GM23338 (cell line): Measurements from ENCODE around the gene PARD3. TPM values are rescaled to one million over a fixed set of nuclear protein-coding genes. Genes with fewer than 3 reads are reported as not detected.

ENCODE experiments used
- ATAC-seq: fragments of 200-7000 bp; cut with Tn5 transposase; 3 replicates; pipeline ENCODE4 v1.9.1; 2020
- DNase-seq: peaks from one replicate; pipeline ENCODE4 v3.0.0-alpha.2; 2015; ENCODE audit warnings: low spot score
- H2AFZ ChIP-seq: fragments of 200-600 bp; sonication (generic); 2 replicates; pipeline ENCODE4 v1.8.0; 2016; ENCODE audit warnings: antibody characterized with exemption, mild to moderate bottlenecking, moderate library complexity
- H3F3A ChIP-seq: fragments of 200-600 bp; sonication (generic); replicated peaks from 2 replicates; pipeline ENCODE4 v1.8.0; 2017; ENCODE audit warnings: antibody characterized with exemption, mixed run types, low read depth
- H3K27ac ChIP-seq: fragments of 200-600 bp; sonication (generic); 2 replicates; pipeline ENCODE4 v1.6.1; 2016; ENCODE audit warnings: low read depth
- H3K27me3 ChIP-seq: fragments of 200-600 bp; sonication (generic); 2 replicates; pipeline ENCODE4 v1.8.0; 2016; ENCODE audit warnings: mild to moderate bottlenecking, mixed run types, moderate library complexity; ENCODE audit not compliant: insufficient read depth
- H3K36me3 ChIP-seq: fragments of 200-600 bp; sonication (generic); 2 replicates; pipeline ENCODE4 v1.8.0; 2016; ENCODE audit warnings: mild to moderate bottlenecking; ENCODE audit not compliant: insufficient read depth
- H3K4me1 ChIP-seq: fragments of 200-600 bp; sonication (generic); 2 replicates; pipeline ENCODE4 v1.8.0; 2016; ENCODE audit warnings: mild to moderate bottlenecking, moderate library complexity; ENCODE audit not compliant: insufficient read depth
- H3K4me2 ChIP-seq: fragments of 200-600 bp; sonication (generic); 2 replicates; pipeline ENCODE4 v1.7.1; 2017; ENCODE audit warnings: mixed run types
- H3K4me3 ChIP-seq: fragments of 200-600 bp; sonication (generic); 2 replicates; pipeline ENCODE4 v1.6.1; 2016; ENCODE audit warnings: mixed run types
- H3K79me2 ChIP-seq: fragments of 200-600 bp; sonication (generic); replicated peaks from 2 replicates; pipeline ENCODE4 v1.8.0; 2017; ENCODE audit warnings: mild to moderate bottlenecking; ENCODE audit not compliant: insufficient read depth
- H3K9me2 ChIP-seq: fragments of 200-600 bp; sonication (generic); 2 replicates; pipeline ENCODE4 v1.8.0; 2017; ENCODE audit not compliant: insufficient read depth
- H4K20me1 ChIP-seq: fragments of 200-600 bp; sonication (generic); replicated peaks from 2 replicates; pipeline ENCODE4 v1.8.0; 2017; ENCODE audit warnings: mild to moderate bottlenecking; ENCODE audit not compliant: insufficient read depth
- H3K27ac Mint-ChIP-seq: 2 replicates; pipeline ENCODE4 v1.8.0; 2020; ENCODE audit warnings: inconsistent platforms, mild to moderate bottlenecking, moderate library complexity, mixed read lengths
- H3K27me3 Mint-ChIP-seq: 3 replicates; pipeline ENCODE4 v1.8.0; 2022; ENCODE audit warnings: low read depth, mild to moderate bottlenecking, moderate library complexity, mixed read lengths, inconsistent platforms; ENCODE audit not compliant: insufficient read depth, poor library complexity
- H3K36me3 Mint-ChIP-seq: 3 replicates; pipeline ENCODE4 v1.8.0; 2021; ENCODE audit warnings: low read depth, mild to moderate bottlenecking, inconsistent platforms, moderate library complexity, mixed read lengths
- H3K4me1 Mint-ChIP-seq: 3 replicates; pipeline ENCODE4 v1.8.0; 2020; ENCODE audit warnings: mild to moderate bottlenecking, inconsistent platforms, mixed read lengths
- H3K4me3 Mint-ChIP-seq: 3 replicates; pipeline ENCODE4 v1.8.0; 2021; ENCODE audit warnings: moderate library complexity, mild to moderate bottlenecking, inconsistent platforms, mixed read lengths
- H3K9me3 Mint-ChIP-seq: 3 replicates; pipeline ENCODE4 v1.8.0; 2020; ENCODE audit warnings: moderate library complexity, mild to moderate bottlenecking, inconsistent platforms, mixed read lengths
- CREB1 ChIP-seq: fragments of 250-450 bp; sonication (Bioruptor Pico); IDR thresholded peaks from 2 replicates; pipeline ENCODE4 v1.5.0; 2020; ENCODE audit warnings: low read depth, mild to moderate bottlenecking, moderate library complexity
- EZH2 ChIP-seq: fragments of 200-600 bp; sonication (generic); IDR thresholded peaks from one replicate; pipeline ENCODE4 v1.8.0; 2017; ENCODE audit warnings: antibody characterized with exemption, mild to moderate bottlenecking, low read depth; ENCODE audit not compliant: unreplicated experiment
- EZH2phosphoT487 ChIP-seq: fragments of 200-600 bp; sonication (generic); IDR thresholded peaks from one replicate; pipeline ENCODE4 v1.8.1; 2018; ENCODE audit warnings: antibody characterized with exemption; ENCODE audit not compliant: unreplicated experiment
- JUNB ChIP-seq: IDR thresholded peaks from one replicate; pipeline ENCODE4 v1.6.1; 2016; ENCODE audit warnings: antibody characterized with exemption; ENCODE audit not compliant: unreplicated experiment
- NANOG ChIP-seq: IDR thresholded peaks from 2 replicates; pipeline ENCODE4 v1.6.1; 2016; ENCODE audit warnings: antibody characterized with exemption, borderline replicate concordance
- POLR2AphosphoS5 ChIP-seq: IDR thresholded peaks from 2 replicates; pipeline ENCODE4 v1.6.1; 2016; ENCODE audit warnings: antibody characterized with exemption, low read depth
- STAT1 ChIP-seq: IDR thresholded peaks from one replicate; pipeline ENCODE4 v1.6.1; 2016; ENCODE audit warnings: antibody characterized with exemption; ENCODE audit not compliant: unreplicated experiment
- ZNF114 ChIP-seq: fragments of 250-450 bp; sonication (Bioruptor Pico); IDR thresholded peaks from 2 replicates; pipeline ENCODE4 v1.5.0; 2020; ENCODE audit warnings: mild to moderate bottlenecking, moderate library complexity
- ZNF331 ChIP-seq: fragments of 250-450 bp; sonication (Bioruptor Pico); IDR thresholded peaks from 2 replicates; pipeline ENCODE4 v1.5.0; 2020; ENCODE audit warnings: low read depth, mild to moderate bottlenecking, moderate library complexity
- polyA plus RNA-seq: library from polyadenylated mRNA; unstranded; fragments of >200 nt; fragmentation: Nextera tagmentation; extraction: Ambion mirVana; gene quantifications from 2 replicates; pipeline ENCODE4 v1.2.1, GENCODE V29; 2016
- total RNA-seq: library from RNA; depleted of rRNA; stranded (reverse); fragments of >200 nt; shearing (Covaris generic); gene quantifications from 2 replicates; pipeline ENCODE4 v1.2.3, GENCODE V29; 2014
- TF ChIP-seq, protein P1 (sequence below): IDR thresholded peaks from one replicate; pipeline ENCODE4 v1.6.1; 2018; ENCODE audit warnings: antibody characterized with exemption; ENCODE audit not compliant: unreplicated experiment
- TF ChIP-seq, protein P2 (sequence below), 2 experiments: fragments of 200-600 bp in 1 of 2; sonication (generic) in 1 of 2; conservative IDR thresholded peaks; 2 replicates each; pipeline versions ENCODE4 v1.5.1 to v1.6.1; 2016 to 2017; ENCODE audit warnings: antibody characterized with exemption in 2 of 2, low read depth in 2 of 2, mild to moderate bottlenecking in 2 of 2, moderate library complexity in 1 of 2
- TF ChIP-seq, protein P3 (sequence below): IDR thresholded peaks from 2 replicates; pipeline ENCODE4 v1.6.1; 2016; ENCODE audit warnings: antibody characterized with exemption
- TF ChIP-seq, protein P4 (sequence below): fragments of 250-450 bp; sonication (Bioruptor Pico); IDR thresholded peaks from 2 replicates; pipeline ENCODE4 v1.5.0; 2020; ENCODE audit warnings: mild to moderate bottlenecking, moderate library complexity

The PARD3 gene
- total and polyA plus RNA-seq, 2 experiments from 2014 or later, result 30.2 to 51.4 TPM

DNA sequence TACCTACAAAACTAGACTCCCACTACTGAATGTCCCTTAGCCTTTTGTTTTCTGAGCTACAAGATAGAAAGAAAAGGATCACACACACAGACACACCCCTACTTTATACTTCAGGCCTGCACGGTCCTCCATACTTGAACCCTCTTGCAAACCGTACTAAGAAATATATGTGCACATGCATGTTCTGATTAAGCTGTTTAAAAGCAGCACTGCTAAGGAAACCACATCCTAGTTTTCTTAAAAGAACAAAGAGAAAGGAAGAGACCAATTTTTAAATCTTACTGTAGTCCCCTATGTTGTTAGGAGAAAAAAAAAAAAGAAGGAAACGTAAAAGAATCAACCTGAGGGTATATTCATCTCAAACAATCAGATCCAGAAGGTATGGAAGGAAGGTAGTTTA lies 501.2 kb downstream of the PARD3 start:
- H3K27ac ChIP-seq, result no peak overlapping the region
- Mint-ChIP-seq H3K4me3 (no peak overlapping the region), H3K4me1 (peaks cover 21% of the 10 kb centered on the region), H3K9me3 (no peaks in the 10 kb centered on the region), H3K27me3 (peaks cover 4% of the 10 kb centered on the region), H3K27ac (0 out of 2 replicates have a peak overlapping the region, but pooled peaks have one; percentile 22), H3K36me3 (no peaks in the 10 kb centered on the region; the same call in 2 of the 3 replicates)
- DNase-seq (no peak), ATAC-seq (no peak)
- TF ChIP-seq NANOG, result no peak
- TF ChIP-seq CREB1 (CRISPR knock-in tag), result no peak
- TF ChIP-seq JUNB, result no peak
- no peak for TF ChIP-seq POLR2AphosphoS5
- TF ChIP-seq ZNF331 (CRISPR knock-in tag), result no peak
- TF ChIP-seq, protein P1, sequence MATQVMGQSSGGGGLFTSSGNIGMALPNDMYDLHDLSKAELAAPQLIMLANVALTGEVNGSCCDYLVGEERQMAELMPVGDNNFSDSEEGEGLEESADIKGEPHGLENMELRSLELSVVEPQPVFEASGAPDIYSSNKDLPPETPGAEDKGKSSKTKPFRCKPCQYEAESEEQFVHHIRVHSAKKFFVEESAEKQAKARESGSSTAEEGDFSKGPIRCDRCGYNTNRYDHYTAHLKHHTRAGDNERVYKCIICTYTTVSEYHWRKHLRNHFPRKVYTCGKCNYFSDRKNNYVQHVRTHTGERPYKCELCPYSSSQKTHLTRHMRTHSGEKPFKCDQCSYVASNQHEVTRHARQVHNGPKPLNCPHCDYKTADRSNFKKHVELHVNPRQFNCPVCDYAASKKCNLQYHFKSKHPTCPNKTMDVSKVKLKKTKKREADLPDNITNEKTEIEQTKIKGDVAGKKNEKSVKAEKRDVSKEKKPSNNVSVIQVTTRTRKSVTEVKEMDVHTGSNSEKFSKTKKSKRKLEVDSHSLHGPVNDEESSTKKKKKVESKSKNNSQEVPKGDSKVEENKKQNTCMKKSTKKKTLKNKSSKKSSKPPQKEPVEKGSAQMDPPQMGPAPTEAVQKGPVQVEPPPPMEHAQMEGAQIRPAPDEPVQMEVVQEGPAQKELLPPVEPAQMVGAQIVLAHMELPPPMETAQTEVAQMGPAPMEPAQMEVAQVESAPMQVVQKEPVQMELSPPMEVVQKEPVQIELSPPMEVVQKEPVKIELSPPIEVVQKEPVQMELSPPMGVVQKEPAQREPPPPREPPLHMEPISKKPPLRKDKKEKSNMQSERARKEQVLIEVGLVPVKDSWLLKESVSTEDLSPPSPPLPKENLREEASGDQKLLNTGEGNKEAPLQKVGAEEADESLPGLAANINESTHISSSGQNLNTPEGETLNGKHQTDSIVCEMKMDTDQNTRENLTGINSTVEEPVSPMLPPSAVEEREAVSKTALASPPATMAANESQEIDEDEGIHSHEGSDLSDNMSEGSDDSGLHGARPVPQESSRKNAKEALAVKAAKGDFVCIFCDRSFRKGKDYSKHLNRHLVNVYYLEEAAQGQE, result no peak
- TF ChIP-seq, protein P2, sequence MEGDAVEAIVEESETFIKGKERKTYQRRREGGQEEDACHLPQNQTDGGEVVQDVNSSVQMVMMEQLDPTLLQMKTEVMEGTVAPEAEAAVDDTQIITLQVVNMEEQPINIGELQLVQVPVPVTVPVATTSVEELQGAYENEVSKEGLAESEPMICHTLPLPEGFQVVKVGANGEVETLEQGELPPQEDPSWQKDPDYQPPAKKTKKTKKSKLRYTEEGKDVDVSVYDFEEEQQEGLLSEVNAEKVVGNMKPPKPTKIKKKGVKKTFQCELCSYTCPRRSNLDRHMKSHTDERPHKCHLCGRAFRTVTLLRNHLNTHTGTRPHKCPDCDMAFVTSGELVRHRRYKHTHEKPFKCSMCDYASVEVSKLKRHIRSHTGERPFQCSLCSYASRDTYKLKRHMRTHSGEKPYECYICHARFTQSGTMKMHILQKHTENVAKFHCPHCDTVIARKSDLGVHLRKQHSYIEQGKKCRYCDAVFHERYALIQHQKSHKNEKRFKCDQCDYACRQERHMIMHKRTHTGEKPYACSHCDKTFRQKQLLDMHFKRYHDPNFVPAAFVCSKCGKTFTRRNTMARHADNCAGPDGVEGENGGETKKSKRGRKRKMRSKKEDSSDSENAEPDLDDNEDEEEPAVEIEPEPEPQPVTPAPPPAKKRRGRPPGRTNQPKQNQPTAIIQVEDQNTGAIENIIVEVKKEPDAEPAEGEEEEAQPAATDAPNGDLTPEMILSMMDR (conservative IDR thresholded peaks at IDR 0.05; ENCODE audit: low read depth in 2 of 2), result no peak
- TF ChIP-seq ZNF114 (CRISPR knock-in tag), result no peak
- TF ChIP-seq, protein P3, sequence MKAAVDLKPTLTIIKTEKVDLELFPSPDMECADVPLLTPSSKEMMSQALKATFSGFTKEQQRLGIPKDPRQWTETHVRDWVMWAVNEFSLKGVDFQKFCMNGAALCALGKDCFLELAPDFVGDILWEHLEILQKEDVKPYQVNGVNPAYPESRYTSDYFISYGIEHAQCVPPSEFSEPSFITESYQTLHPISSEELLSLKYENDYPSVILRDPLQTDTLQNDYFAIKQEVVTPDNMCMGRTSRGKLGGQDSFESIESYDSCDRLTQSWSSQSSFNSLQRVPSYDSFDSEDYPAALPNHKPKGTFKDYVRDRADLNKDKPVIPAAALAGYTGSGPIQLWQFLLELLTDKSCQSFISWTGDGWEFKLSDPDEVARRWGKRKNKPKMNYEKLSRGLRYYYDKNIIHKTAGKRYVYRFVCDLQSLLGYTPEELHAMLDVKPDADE, result no peak
- TF ChIP-seq, protein P4, sequence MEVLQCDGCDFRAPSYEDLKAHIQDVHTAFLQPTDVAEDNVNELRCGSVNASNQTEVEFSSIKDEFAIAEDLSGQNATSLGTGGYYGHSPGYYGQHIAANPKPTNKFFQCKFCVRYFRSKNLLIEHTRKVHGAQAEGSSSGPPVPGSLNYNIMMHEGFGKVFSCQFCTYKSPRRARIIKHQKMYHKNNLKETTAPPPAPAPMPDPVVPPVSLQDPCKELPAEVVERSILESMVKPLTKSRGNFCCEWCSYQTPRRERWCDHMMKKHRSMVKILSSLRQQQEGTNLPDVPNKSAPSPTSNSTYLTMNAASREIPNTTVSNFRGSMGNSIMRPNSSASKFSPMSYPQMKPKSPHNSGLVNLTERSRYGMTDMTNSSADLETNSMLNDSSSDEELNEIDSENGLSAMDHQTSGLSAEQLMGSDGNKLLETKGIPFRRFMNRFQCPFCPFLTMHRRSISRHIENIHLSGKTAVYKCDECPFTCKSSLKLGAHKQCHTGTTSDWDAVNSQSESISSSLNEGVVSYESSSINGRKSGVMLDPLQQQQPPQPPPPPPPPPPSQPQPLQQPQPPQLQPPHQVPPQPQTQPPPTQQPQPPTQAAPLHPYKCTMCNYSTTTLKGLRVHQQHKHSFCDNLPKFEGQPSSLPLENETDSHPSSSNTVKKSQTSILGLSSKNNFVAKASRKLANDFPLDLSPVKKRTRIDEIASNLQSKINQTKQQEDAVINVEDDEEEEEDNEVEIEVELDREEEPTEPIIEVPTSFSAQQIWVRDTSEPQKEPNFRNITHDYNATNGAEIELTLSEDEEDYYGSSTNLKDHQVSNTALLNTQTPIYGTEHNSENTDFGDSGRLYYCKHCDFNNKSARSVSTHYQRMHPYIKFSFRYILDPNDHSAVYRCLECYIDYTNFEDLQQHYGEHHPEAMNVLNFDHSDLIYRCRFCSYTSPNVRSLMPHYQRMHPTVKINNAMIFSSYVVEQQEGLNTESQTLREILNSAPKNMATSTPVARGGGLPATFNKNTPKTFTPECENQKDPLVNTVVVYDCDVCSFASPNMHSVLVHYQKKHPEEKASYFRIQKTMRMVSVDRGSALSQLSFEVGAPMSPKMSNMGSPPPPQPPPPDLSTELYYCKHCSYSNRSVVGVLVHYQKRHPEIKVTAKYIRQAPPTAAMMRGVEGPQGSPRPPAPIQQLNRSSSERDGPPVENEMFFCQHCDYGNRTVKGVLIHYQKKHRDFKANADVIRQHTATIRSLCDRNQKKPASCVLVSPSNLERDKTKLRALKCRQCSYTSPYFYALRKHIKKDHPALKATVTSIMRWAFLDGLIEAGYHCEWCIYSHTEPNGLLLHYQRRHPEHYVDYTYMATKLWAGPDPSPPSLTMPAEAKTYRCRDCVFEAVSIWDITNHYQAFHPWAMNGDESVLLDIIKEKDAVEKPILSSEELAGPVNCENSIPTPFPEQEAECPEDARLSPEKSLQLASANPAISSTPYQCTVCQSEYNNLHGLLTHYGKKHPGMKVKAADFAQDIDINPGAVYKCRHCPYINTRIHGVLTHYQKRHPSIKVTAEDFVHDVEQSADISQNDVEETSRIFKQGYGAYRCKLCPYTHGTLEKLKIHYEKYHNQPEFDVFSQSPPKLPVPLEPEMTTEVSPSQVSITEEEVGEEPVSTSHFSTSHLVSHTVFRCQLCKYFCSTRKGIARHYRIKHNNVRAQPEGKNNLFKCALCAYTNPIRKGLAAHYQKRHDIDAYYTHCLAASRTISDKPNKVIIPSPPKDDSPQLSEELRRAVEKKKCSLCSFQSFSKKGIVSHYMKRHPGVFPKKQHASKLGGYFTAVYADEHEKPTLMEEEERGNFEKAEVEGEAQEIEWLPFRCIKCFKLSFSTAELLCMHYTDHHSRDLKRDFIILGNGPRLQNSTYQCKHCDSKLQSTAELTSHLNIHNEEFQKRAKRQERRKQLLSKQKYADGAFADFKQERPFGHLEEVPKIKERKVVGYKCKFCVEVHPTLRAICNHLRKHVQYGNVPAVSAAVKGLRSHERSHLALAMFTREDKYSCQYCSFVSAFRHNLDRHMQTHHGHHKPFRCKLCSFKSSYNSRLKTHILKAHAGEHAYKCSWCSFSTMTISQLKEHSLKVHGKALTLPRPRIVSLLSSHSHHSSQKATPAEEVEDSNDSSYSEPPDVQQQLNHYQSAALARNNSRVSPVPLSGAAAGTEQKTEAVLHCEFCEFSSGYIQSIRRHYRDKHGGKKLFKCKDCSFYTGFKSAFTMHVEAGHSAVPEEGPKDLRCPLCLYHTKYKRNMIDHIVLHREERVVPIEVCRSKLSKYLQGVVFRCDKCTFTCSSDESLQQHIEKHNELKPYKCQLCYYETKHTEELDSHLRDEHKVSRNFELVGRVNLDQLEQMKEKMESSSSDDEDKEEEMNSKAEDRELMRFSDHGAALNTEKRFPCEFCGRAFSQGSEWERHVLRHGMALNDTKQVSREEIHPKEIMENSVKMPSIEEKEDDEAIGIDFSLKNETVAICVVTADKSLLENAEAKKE (CRISPR knock-in tag), result no peak
- no peak for TF ChIP-seq EZH2
- TF ChIP-seq EZH2phosphoT487, result no peak
- no peak for TF ChIP-seq STAT1
- no peaks in the 10 kb centered on the region for H4K20me1 ChIP-seq
- H2AFZ ChIP-seq, result no peak overlapping the region
- peaks cover 11% of the 10 kb centered on the region; the same call in 1 of the 2 replicates for H3K4me1 ChIP-seq
- no peaks in the 10 kb centered on the region for H3F3A ChIP-seq
- H3K4me2 ChIP-seq, result no peak overlapping the region
- H3K36me3 ChIP-seq, result no peaks in the 10 kb centered on the region
- no peak overlapping the region for H3K4me3 ChIP-seq
- H3K79me2 ChIP-seq, result no peaks in the 10 kb centered on the region
- no peaks in the 10 kb centered on the region for H3K9me2 ChIP-seq
- no peaks in the 10 kb centered on the region for H3K27me3 ChIP-seq
